22Rv1 (cell line): ENCODE measurements around the gene GALNT18.

Experiments used
- CTCF ChIP-seq: fragments of 450-650 bp; IDR thresholded peaks from 2 replicates; pipeline ENCODE4 v1.5.1; 2017; ENCODE audit warnings: mild to moderate bottlenecking
- ZFX ChIP-seq: fragments of 450-650 bp; IDR thresholded peaks from 2 replicates; pipeline ENCODE4 v1.6.1; 2017; ENCODE audit warnings: antibody characterized with exemption, borderline replicate concordance

- TF ChIP-seq CTCF (no peak), ZFX (no peak)
Observed at GRCh38 chr11:11483627-11484026, 138.2 kb downstream of the GALNT18 start.
